H1 (cell line): ENCODE measurements around the gene ASTN2. TPM values are rescaled to one million over a fixed set of nuclear protein-coding genes. Genes with fewer than 3 reads are reported as not detected.

Experiments used
- CTCF ChIA-PET: fragments of 300-600 bp; sonication (Branson Sonifier 250); formaldehyde crosslinking; loops from one replicate; lab custom pipeline; 2021; ENCODE audit not compliant: partially characterized antibody; lab: Charles Lee
- POLR2A ChIA-PET: fragments of 300-600 bp; sonication (Branson Sonifier 250); formaldehyde crosslinking; loops from one replicate; lab custom pipeline; 2021; ENCODE audit warnings: inconsistent platforms; ENCODE audit not compliant: partially characterized antibody; lab: Charles Lee
- DNase-seq, 2 experiments: peaks; one replicate each; pipeline versions ENCODE4 v3.0.0 to v3.0.0-alpha.2; 2010 to 2022; ENCODE audit warnings: low spot score in 2 of 2, low read depth in 1 of 2, mixed read lengths in 1 of 2
- FAIRE-seq: peaks from 2 replicates; lab custom pipeline; 2011; peaks lifted over from hg19 to GRCh38; lab: Jason Lieb, UNC
- H2AFZ ChIP-seq: 2 replicates; pipeline ENCODE4 v1.8.1; 2012; ENCODE audit warnings: low read length, inconsistent platforms
- H2AK5ac ChIP-seq: 2 replicates; pipeline ENCODE4 v1.6.1; 2013; ENCODE audit warnings: low read depth, low read length
- H2BK120ac ChIP-seq: replicated peaks from 2 replicates; pipeline ENCODE3; 2013; ENCODE audit warnings: low read depth, low read length, inconsistent platforms
- H2BK12ac ChIP-seq: 2 replicates; pipeline ENCODE4 v1.6.1; 2013; ENCODE audit warnings: low read depth, low read length
- H2BK15ac ChIP-seq: 2 replicates; pipeline ENCODE4 v1.6.1; 2013; ENCODE audit warnings: low read length
- H2BK20ac ChIP-seq: 2 replicates; pipeline ENCODE4 v1.6.1; 2013; ENCODE audit warnings: low read length
- H2BK5ac ChIP-seq: 2 replicates; pipeline ENCODE4 v1.6.1; 2013; ENCODE audit warnings: low read depth, low read length
- H3K14ac ChIP-seq: 2 replicates; pipeline ENCODE4 v1.6.1; 2013; ENCODE audit warnings: inconsistent platforms; ENCODE audit not compliant: insufficient read length
- H3K18ac ChIP-seq: 2 replicates; pipeline ENCODE4 v1.6.1; 2013; ENCODE audit warnings: low read length; ENCODE audit errors: extremely low read depth
- H3K23ac ChIP-seq: 2 replicates; pipeline ENCODE4 v1.6.1; 2013; ENCODE audit warnings: inconsistent platforms; ENCODE audit not compliant: insufficient read length
- H3K23me2 ChIP-seq: 2 replicates; pipeline ENCODE4 v1.6.1; 2013; ENCODE audit warnings: low read depth, low read length
- H3K27ac ChIP-seq: 2 replicates; pipeline ENCODE4 v1.6.1; 2011; ENCODE audit warnings: low read depth, low read length, inconsistent platforms
- H3K27me3 ChIP-seq, 4 experiments: replicated peaks in 1 of 4; 1 replicate in 1 of 4; 2 replicates in 3 of 4; pipeline versions ENCODE4 v1.6.1 to v1.8.1; 2011 to 2013; ENCODE audit warnings: low read length in 3 of 4, mild to moderate bottlenecking in 3 of 4, inconsistent platforms in 2 of 4, mixed read lengths in 2 of 4, moderate library complexity in 1 of 4; ENCODE audit not compliant: control insufficient read depth in 3 of 4, insufficient read depth in 3 of 4; ENCODE audit errors: extremely low read depth in 1 of 4
- H3K36me3 ChIP-seq, 4 experiments: 2 replicates each; pipeline versions ENCODE4 v1.6.1 to v1.8.1; 2011 to 2013; ENCODE audit warnings: mild to moderate bottlenecking in 4 of 4, low read length in 3 of 4, moderate library complexity in 2 of 4, control low read depth in 1 of 4, inconsistent platforms in 1 of 4; ENCODE audit not compliant: insufficient read depth in 4 of 4, control insufficient read depth in 2 of 4
- H3K4ac ChIP-seq: replicated peaks from 2 replicates; pipeline ENCODE3; 2013; ENCODE audit warnings: low read length, low read depth, mixed read lengths, inconsistent platforms; ENCODE audit not compliant: insufficient read length
- H3K4me1 ChIP-seq, 4 experiments: replicated peaks in 1 of 4; 1 replicate in 1 of 4; 2 replicates in 3 of 4; pipeline versions ENCODE4 v1.6.1 to v1.8.1; 2011 to 2013; ENCODE audit warnings: low read length in 3 of 4, inconsistent platforms in 2 of 4, mixed read lengths in 1 of 4; ENCODE audit not compliant: insufficient read depth in 4 of 4, control insufficient read depth in 3 of 4
- H3K4me2 ChIP-seq, 2 experiments: 2 replicates each; pipeline versions ENCODE4 v1.6.1 to v1.8.1; 2011 to 2013; ENCODE audit warnings: low read depth in 2 of 2, low read length in 2 of 2, control low read depth in 1 of 2, inconsistent platforms in 1 of 2, mild to moderate bottlenecking in 1 of 2; ENCODE audit not compliant: insufficient read depth in 1 of 2
- H3K4me3 ChIP-seq, 4 experiments: fragments of 200-600, 300-600 bp in 1 of 4; sonication (generic), shearing (Covaris generic), sonication (Bioruptor Twin) in 1 of 4; 2 replicates each; pipeline versions ENCODE4 v1.5.1 to v1.8.1; 2011 to 2016; ENCODE audit warnings: low read length in 4 of 4, low read depth in 3 of 4, control low read depth in 2 of 4, inconsistent platforms in 2 of 4, mild to moderate bottlenecking in 2 of 4, mixed read lengths in 1 of 4, moderate library complexity in 1 of 4; ENCODE audit not compliant: insufficient read depth in 2 of 4; ENCODE audit errors: extremely low read depth in 1 of 4
- H3K56ac ChIP-seq: replicated peaks from 2 replicates; pipeline ENCODE3; 2013; ENCODE audit warnings: low read depth, mild to moderate bottlenecking, mixed read lengths, low read length, inconsistent platforms; ENCODE audit not compliant: insufficient read length
- H3K79me1 ChIP-seq: 2 replicates; pipeline ENCODE4 v1.6.1; 2013; ENCODE audit warnings: low read depth, low read length, control low read depth
- H3K79me2 ChIP-seq, 2 experiments: 2 replicates each; pipeline versions ENCODE4 v1.6.1 to v1.8.1; 2012 to 2013; ENCODE audit warnings: low read length in 2 of 2, mild to moderate bottlenecking in 2 of 2, inconsistent platforms in 1 of 2; ENCODE audit not compliant: insufficient read depth in 2 of 2, control insufficient read depth in 1 of 2
- H3K9ac ChIP-seq, 4 experiments: replicated peaks in 1 of 4; 1 replicate in 1 of 4; 2 replicates in 3 of 4; pipeline versions ENCODE4 v1.6.1 to v1.8.1; 2011 to 2013; ENCODE audit warnings: low read depth in 3 of 4, low read length in 3 of 4, control low read depth in 2 of 4, mild to moderate bottlenecking in 2 of 4, moderate library complexity in 2 of 4, inconsistent platforms in 1 of 4; ENCODE audit errors: extremely low read depth in 1 of 4
- H3K9me3 ChIP-seq, 2 experiments: 2 replicates each; pipeline versions ENCODE4 v1.6.1 to v1.8.1; 2012 to 2013; ENCODE audit warnings: mild to moderate bottlenecking in 2 of 2, moderate library complexity in 2 of 2, control low read depth in 1 of 2, inconsistent platforms in 1 of 2, low read depth in 1 of 2, low read length in 1 of 2, mixed read lengths in 1 of 2; ENCODE audit not compliant: insufficient read depth in 2 of 2
- H4K20me1 ChIP-seq, 2 experiments: replicated peaks in 1 of 2; 2 replicates each; pipeline versions ENCODE3 to v1.8.1; 2011 to 2013; ENCODE audit warnings: inconsistent platforms in 2 of 2, low read length in 2 of 2, mild to moderate bottlenecking in 1 of 2; ENCODE audit not compliant: insufficient read depth in 2 of 2, control insufficient read depth in 1 of 2
- H4K5ac ChIP-seq: 2 replicates; pipeline ENCODE4 v1.6.1; 2013; ENCODE audit warnings: low read length, low read depth, mixed read lengths, inconsistent platforms; ENCODE audit not compliant: insufficient read length
- H4K8ac ChIP-seq: 2 replicates; pipeline ENCODE4 v1.8.0; 2013; ENCODE audit warnings: mild to moderate bottlenecking, moderate library complexity, low read length, inconsistent platforms; ENCODE audit not compliant: insufficient read depth; ENCODE audit errors: extremely low read depth
- H4K91ac ChIP-seq: replicated peaks from 2 replicates; pipeline ENCODE3; 2013; ENCODE audit warnings: low read length, mixed read lengths, inconsistent platforms; ENCODE audit not compliant: insufficient read length
- ASH2L ChIP-seq: fragments of 200-600, 300-600 bp; sonication (generic); IDR thresholded peaks from one replicate; pipeline ENCODE4 v1.7.1; 2017; ENCODE audit warnings: low read length
- CBX8 ChIP-seq: fragments of 300-800, 300-1000 bp; sonication (generic); IDR thresholded peaks from 2 replicates; pipeline ENCODE4 v1.7.1; 2016; ENCODE audit warnings: low read depth, low read length, borderline replicate concordance
- CHD2 ChIP-seq: IDR thresholded peaks from 2 replicates; pipeline ENCODE4 v1.6.1; 2012; ENCODE audit warnings: low read length, improper control_type of control experiment
- EP300 ChIP-seq, 2 experiments: IDR thresholded peaks; 1 replicate in 1 of 2; 2 replicates in 1 of 2; pipeline ENCODE4 v1.6.1; 2011 to 2012; ENCODE audit warnings: low read depth in 2 of 2, low read length in 2 of 2, mild to moderate bottlenecking in 2 of 2, borderline replicate concordance in 1 of 2, inconsistent platforms in 1 of 2, moderate library complexity in 1 of 2
- HDAC6 ChIP-seq: IDR thresholded peaks from one replicate; pipeline ENCODE4 v1.7.1; 2012; ENCODE audit warnings: low read depth, mild to moderate bottlenecking, inconsistent platforms, low read length, moderate library complexity
- JUN ChIP-seq: IDR thresholded peaks from 2 replicates; pipeline ENCODE4 v1.6.1; 2011; ENCODE audit warnings: low read depth, mild to moderate bottlenecking, improper control_type of control experiment, low read length
- RFX5 ChIP-seq: IDR thresholded peaks from 2 replicates; pipeline ENCODE4 v1.6.1; 2011; ENCODE audit warnings: low read depth, low read length, improper control_type of control experiment, borderline replicate concordance
- RXRA ChIP-seq: IDR thresholded peaks from 2 replicates; pipeline ENCODE4 v1.6.1; 2011; ENCODE audit warnings: low read depth, mild to moderate bottlenecking, low read length, moderate library complexity; ENCODE audit not compliant: insufficient read depth
- TCF12 ChIP-seq: IDR thresholded peaks from 2 replicates; pipeline ENCODE4 v1.6.1; 2011; ENCODE audit warnings: low read depth, mild to moderate bottlenecking, low read length
- ZNF274 ChIP-seq: IDR thresholded peaks from 2 replicates; pipeline ENCODE4 v1.7.0; 2012; ENCODE audit warnings: low read length, borderline replicate concordance; ENCODE audit errors: extremely low read depth
- WGBS, 2 experiments: shearing (Covaris generic) in 1 of 2; methylation state at CpG; one replicate each; pipeline versions ENCODE4 v1.1.6 to v1.1.7; 2013 to 2015; ENCODE audit warnings: low lambda C conversion rate in 2 of 2, mixed read lengths in 2 of 2, inconsistent platforms in 1 of 2, low coverage in 1 of 2, missing lambda C conversion rate in 1 of 2; ENCODE audit not compliant: insufficient replicate concordance in 2 of 2, insufficient coverage in 1 of 2, insufficient read length in 1 of 2; ENCODE audit errors: extremely low coverage in 1 of 2, missing lambda C conversion rate in 1 of 2; 5-methylcytosine and 5-hydroxymethylcytosine counted together
- polyA plus RNA-seq, 7 experiments: library from polyadenylated mRNA; depleted of rRNA in 3 of 7; stranded (reverse) in 5 of 7; unstranded in 2 of 7; fragments of >200 nt in 5 of 7; fragments of 200-250 nt in 2 of 7; gene quantifications; 1 replicate in 5 of 7; 2 replicates in 1 of 7; 4 replicates in 1 of 7; pipeline versions ENCODE4 v1.2.1 to v1.2.3, GENCODE V29; 2011 to 2013; ENCODE audit warnings: missing spikeins in 2 of 7, mixed read lengths in 2 of 7
- total RNA-seq: library from RNA; stranded (reverse); fragmentation: NEBNext Ultra II Directional; extraction: Animal tissue kit (Norgen Biotek cat#: 25700); gene quantifications from 2 replicates; pipeline ENCODE4 v1.2.1, GENCODE V29; 2021

ASTN2 gene
- total and polyA plus RNA-seq, 2 of the 8 experiments (the other 6 are each of a cell fraction or from before 2014, with no cell fraction given) = 8.2 to 13.7 TPM

DNA sequence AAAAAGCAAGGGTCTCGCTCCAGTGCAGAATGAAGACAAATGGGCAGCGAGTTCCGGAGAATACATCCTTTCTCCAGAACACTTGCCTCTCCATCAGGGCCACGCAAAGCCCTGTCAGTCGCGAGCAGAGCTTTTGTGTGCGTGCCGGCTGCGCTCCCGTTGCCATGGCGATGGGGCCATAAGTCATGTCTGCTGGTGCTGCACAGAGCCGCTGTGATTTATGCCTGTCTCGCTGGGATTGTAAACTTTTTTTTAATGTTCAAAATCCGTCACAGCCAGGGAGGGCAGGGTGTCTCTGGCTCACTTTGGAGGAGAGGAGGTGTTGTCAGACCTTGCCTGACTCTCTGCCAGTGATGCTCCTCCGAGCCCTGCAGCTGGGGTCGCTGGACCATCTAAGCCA is 455.0 kb downstream of the ASTN2 start:
- H3K9me3 ChIP-seq = no peaks in the 10 kb centered on the region
- FAIRE-seq (no peak), DNase-seq (peak in 1 of 2 experiments; percentile 51)
- H2AK5ac ChIP-seq = no peak overlapping the region
- no peak overlapping the region for H4K5ac ChIP-seq
- H3K4me2 ChIP-seq = no peak overlapping the region
- no peak overlapping the region for H3K18ac ChIP-seq
- H3K23me2 ChIP-seq = no peaks in the 10 kb centered on the region; the same call in 1 of the 2 replicates
- no peaks in the 10 kb centered on the region for H3K79me2 ChIP-seq
- H2AFZ ChIP-seq = no peak overlapping the region
- no peaks in the 10 kb centered on the region for H3K79me1 ChIP-seq
- no peaks in the 10 kb centered on the region for H4K20me1 ChIP-seq
- no peak overlapping the region for H3K4ac ChIP-seq
- H3K36me3 ChIP-seq = no peaks in the 10 kb centered on the region
- no peak overlapping the region for H3K4me3 ChIP-seq
- no peak overlapping the region for H2BK15ac ChIP-seq
- no peak overlapping the region for H2BK20ac ChIP-seq
- H2BK120ac ChIP-seq = no peak overlapping the region
- no peak overlapping the region for H2BK5ac ChIP-seq
- H3K4me1 ChIP-seq = no peaks in the 10 kb centered on the region
- ChIA-PET POLR2A (no interaction called here), CTCF (no interaction called here)
- no peak overlapping the region for H3K56ac ChIP-seq
- no peak overlapping the region for H4K91ac ChIP-seq
- no peak overlapping the region for H3K27ac ChIP-seq
- H4K8ac ChIP-seq = no peak overlapping the region
- H3K9ac ChIP-seq = no peak overlapping the region
- 85% methylated on average over 16 of the region's 16 CpGs; no CpG with 5 or more reads in 1 of the 2 experiments for WGBS, 2 experiments
- no peak overlapping the region for H3K14ac ChIP-seq
- no peak overlapping the region for H3K23ac ChIP-seq
- no peak overlapping the region for H2BK12ac ChIP-seq
- no peaks in the 10 kb centered on the region; a peak in 1 of 7 replicates for H3K27me3 ChIP-seq
- no peak for TF ChIP-seq TCF12
- no peak for TF ChIP-seq JUN
- TF ChIP-seq RFX5 = no peak
- no peak for TF ChIP-seq HDAC6
- TF ChIP-seq ASH2L = no peak
- TF ChIP-seq CBX8 = no peak
- no peak for TF ChIP-seq EP300 (IDR thresholded peaks at IDR 0.05; ENCODE audit: borderline replicate concordance in 1 of 2, low read depth in 2 of 2, low read length in 2 of 2)
- TF ChIP-seq ZNF274 = no peak
- TF ChIP-seq CHD2 = no peak
- TF ChIP-seq RXRA = no peak
